ENCODE measurements around the gene SOS1. TPM values are rescaled to one million over a fixed set of nuclear protein-coding genes. Genes with fewer than 3 reads are reported as not detected.

The SOS1 gene
- total and polyA plus RNA-seq, 2 donors (not counting 3 experiments of a cell fraction or from before 2014, with no cell fraction given): 22.2 to 32.5 TPM

GRCh38 chr2:38991899-38992298, 129.0 kb downstream of the SOS1 start:
- Histone ChIP-seq H3K79me2 (ENCODE audit: control insufficient read depth, insufficient read depth, low read length) (no peaks in the 10 kb centered on the region), H3K36me3 (ENCODE audit: control insufficient read depth in 2 of 2, extremely low read depth in 1 of 2, insufficient read depth in 2 of 2, low read length in 2 of 2) (peaks cover 5 to 7% of the 10 kb centered on the region in 2 experiments), H2AFZ (ENCODE audit: low read depth, low read length) (no peak overlapping the region), H3K9ac (replicated peaks; ENCODE audit: extremely low read depth, insufficient read depth, low read length) (no peak overlapping the region), H3K27ac (ENCODE audit: insufficient read depth, low read depth, low read length) (no peak overlapping the region), H3K27me3 (ENCODE audit: control insufficient read depth in 2 of 2, insufficient read depth in 2 of 2, low read length in 2 of 2) (no peaks in the 10 kb centered on the region), H3K4me2 (ENCODE audit: insufficient read depth, low read length) (no peak overlapping the region), H3K9me3 (replicated peaks; ENCODE audit: control insufficient read depth, insufficient read depth, low read length) (no peaks in the 10 kb centered on the region), H4K20me1 (replicated peaks; ENCODE audit: control insufficient read depth, extremely low read depth, insufficient read depth, low read length) (no peaks in the 10 kb centered on the region), H3K4me3 (replicated peaks in 1 of 3; ENCODE audit: insufficient read depth in 1 of 3, low read depth in 1 of 3, low read length in 3 of 3) (no peak overlapping the region), H3K9me1 (replicated peaks; ENCODE audit: control insufficient read depth, extremely low read depth, insufficient read depth, low read length) (no peaks in the 10 kb centered on the region), H3K4me1 (ENCODE audit: control insufficient read depth, extremely low read depth, insufficient read depth, low read length) (no peaks in the 10 kb centered on the region)
- ChIA-PET POLR2A (no interaction called here), CTCF (interaction anchor here (0.8 kb wide), 1 partner anchor 45 kb away, joined by 3 read pairs; no protein-coding TSS in a partner anchor)
- DNase-seq (ENCODE audit: low read depth, low spot score) (no peak), FAIRE-seq (no peak)
- dilution Hi-C loops (cut with MboI; ENCODE audit: extremely low pct_ligation_motif_present, low sequenced_read_pairs): no loop called here
- intact Hi-C loops (cut with micrococcal nuclease): no loop called here
- no peak for TF ChIP-seq MAX (IDR thresholded peaks at IDR 0.05; ENCODE audit: insufficient read depth, insufficient read length)
- no peak for TF ChIP-seq JUN (IDR thresholded peaks at IDR 0.05; ENCODE audit: borderline replicate concordance, insufficient read depth, insufficient read length, low read depth)
- TF ChIP-seq, protein P1, sequence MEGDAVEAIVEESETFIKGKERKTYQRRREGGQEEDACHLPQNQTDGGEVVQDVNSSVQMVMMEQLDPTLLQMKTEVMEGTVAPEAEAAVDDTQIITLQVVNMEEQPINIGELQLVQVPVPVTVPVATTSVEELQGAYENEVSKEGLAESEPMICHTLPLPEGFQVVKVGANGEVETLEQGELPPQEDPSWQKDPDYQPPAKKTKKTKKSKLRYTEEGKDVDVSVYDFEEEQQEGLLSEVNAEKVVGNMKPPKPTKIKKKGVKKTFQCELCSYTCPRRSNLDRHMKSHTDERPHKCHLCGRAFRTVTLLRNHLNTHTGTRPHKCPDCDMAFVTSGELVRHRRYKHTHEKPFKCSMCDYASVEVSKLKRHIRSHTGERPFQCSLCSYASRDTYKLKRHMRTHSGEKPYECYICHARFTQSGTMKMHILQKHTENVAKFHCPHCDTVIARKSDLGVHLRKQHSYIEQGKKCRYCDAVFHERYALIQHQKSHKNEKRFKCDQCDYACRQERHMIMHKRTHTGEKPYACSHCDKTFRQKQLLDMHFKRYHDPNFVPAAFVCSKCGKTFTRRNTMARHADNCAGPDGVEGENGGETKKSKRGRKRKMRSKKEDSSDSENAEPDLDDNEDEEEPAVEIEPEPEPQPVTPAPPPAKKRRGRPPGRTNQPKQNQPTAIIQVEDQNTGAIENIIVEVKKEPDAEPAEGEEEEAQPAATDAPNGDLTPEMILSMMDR (IDR thresholded peaks at IDR 0.05; ENCODE audit: extremely low read depth in 1 of 2, insufficient read depth in 1 of 2, low read depth in 1 of 2, low read length in 2 of 2): no peak
- no peak for TF ChIP-seq POLR2A (IDR thresholded peaks at IDR 0.05; ENCODE audit: low read depth, low read length)
- no peak for TF ChIP-seq MYC (IDR thresholded peaks at IDR 0.05; ENCODE audit: low read depth, low read length)
- no peak for TF ChIP-seq POLR2AphosphoS5 (IDR thresholded peaks at IDR 0.05; ENCODE audit: insufficient read depth, low read depth, low read length)
- BruUV-seq (replicated peaks): no TSS peak

DNA sequence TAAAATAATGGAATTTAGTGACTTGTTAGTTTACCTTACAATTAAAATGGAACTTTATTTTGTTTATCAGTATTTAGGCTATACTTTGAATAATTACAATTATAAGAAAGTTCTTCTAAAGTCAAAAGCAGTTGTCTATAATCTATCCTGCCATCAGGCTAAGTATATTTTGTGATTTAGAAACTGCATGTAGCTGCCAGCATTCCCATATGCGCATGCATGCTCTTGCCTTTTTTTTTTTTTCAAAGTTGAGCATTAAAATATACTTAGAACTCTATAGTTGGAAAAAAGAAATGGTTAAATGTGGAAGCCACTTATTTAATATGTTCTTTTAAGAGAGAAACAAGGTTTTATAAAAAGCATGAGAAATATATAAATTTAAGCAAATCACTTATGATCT, 132.1 kb downstream of the SOS1 start:
- BruUV-seq (replicated peaks): no TSS peak
- Histone ChIP-seq H3K4me2 (ENCODE audit: insufficient read depth, low read length) (no peak overlapping the region), H3K9ac (replicated peaks; ENCODE audit: extremely low read depth, insufficient read depth, low read length) (no peak overlapping the region), H3K27ac (ENCODE audit: insufficient read depth, low read depth, low read length) (no peak overlapping the region), H3K9me1 (replicated peaks; ENCODE audit: control insufficient read depth, extremely low read depth, insufficient read depth, low read length) (no peaks in the 10 kb centered on the region), H3K27me3 (ENCODE audit: control insufficient read depth in 2 of 2, insufficient read depth in 2 of 2, low read length in 2 of 2) (no peaks in the 10 kb centered on the region), H3K9me3 (replicated peaks; ENCODE audit: control insufficient read depth, insufficient read depth, low read length) (no peaks in the 10 kb centered on the region), H4K20me1 (replicated peaks; ENCODE audit: control insufficient read depth, extremely low read depth, insufficient read depth, low read length) (no peaks in the 10 kb centered on the region), H3K79me2 (ENCODE audit: control insufficient read depth, insufficient read depth, low read length) (no peaks in the 10 kb centered on the region), H3K36me3 (ENCODE audit: control insufficient read depth in 2 of 2, extremely low read depth in 1 of 2, insufficient read depth in 2 of 2, low read length in 2 of 2) (peaks cover 6 to 10% of the 10 kb centered on the region in 2 experiments), H3K4me1 (ENCODE audit: control insufficient read depth, extremely low read depth, insufficient read depth, low read length) (no peaks in the 10 kb centered on the region), H2AFZ (ENCODE audit: low read depth, low read length) (no peak overlapping the region), H3K4me3 (replicated peaks in 1 of 3; ENCODE audit: insufficient read depth in 1 of 3, low read depth in 1 of 3, low read length in 3 of 3) (no peak overlapping the region)
- ChIA-PET CTCF (interaction anchor here (0.9 kb wide), 1 partner anchor 16 kb away, joined by 3 read pairs; no protein-coding TSS in a partner anchor), POLR2A (no interaction called here)
- dilution Hi-C loops (cut with MboI; ENCODE audit: extremely low pct_ligation_motif_present, low sequenced_read_pairs): no loop called here
- FAIRE-seq (no peak), DNase-seq (ENCODE audit: low read depth, low spot score) (no peak)
- intact Hi-C loops (cut with micrococcal nuclease): no loop called here
- TF ChIP-seq, protein P1 (IDR thresholded peaks at IDR 0.05; ENCODE audit: extremely low read depth in 1 of 2, insufficient read depth in 1 of 2, low read depth in 1 of 2, low read length in 2 of 2): no peak
- TF ChIP-seq EZH2 (IDR thresholded peaks at IDR 0.05; ENCODE audit: borderline replicate concordance, low read depth, low read length, severe bottlenecking) (no peak), FOS (IDR thresholded peaks at IDR 0.05; ENCODE audit: borderline replicate concordance, insufficient read depth, low read length) (no peak), JUN (IDR thresholded peaks at IDR 0.05; ENCODE audit: borderline replicate concordance, insufficient read depth, insufficient read length, low read depth) (no peak), MAX (IDR thresholded peaks at IDR 0.05; ENCODE audit: insufficient read depth, insufficient read length) (no peak), GATA2 (IDR thresholded peaks at IDR 0.05; ENCODE audit: insufficient read depth, insufficient read length, low read depth, low read length) (no peak), POLR2AphosphoS5 (IDR thresholded peaks at IDR 0.05; ENCODE audit: insufficient read depth, low read depth, low read length) (no peak), POLR2A (IDR thresholded peaks at IDR 0.05; ENCODE audit: low read depth, low read length) (no peak), MYC (IDR thresholded peaks at IDR 0.05; ENCODE audit: low read depth, low read length) (no peak)
